ENCODE measurements around the gene ARFRP1. TPM values are rescaled to one million over a fixed set of nuclear protein-coding genes. Genes with fewer than 3 reads are reported as not detected.

The ARFRP1 gene
- total RNA-seq, 1 experiment from 2014 or later = 42.7 TPM

DNA sequence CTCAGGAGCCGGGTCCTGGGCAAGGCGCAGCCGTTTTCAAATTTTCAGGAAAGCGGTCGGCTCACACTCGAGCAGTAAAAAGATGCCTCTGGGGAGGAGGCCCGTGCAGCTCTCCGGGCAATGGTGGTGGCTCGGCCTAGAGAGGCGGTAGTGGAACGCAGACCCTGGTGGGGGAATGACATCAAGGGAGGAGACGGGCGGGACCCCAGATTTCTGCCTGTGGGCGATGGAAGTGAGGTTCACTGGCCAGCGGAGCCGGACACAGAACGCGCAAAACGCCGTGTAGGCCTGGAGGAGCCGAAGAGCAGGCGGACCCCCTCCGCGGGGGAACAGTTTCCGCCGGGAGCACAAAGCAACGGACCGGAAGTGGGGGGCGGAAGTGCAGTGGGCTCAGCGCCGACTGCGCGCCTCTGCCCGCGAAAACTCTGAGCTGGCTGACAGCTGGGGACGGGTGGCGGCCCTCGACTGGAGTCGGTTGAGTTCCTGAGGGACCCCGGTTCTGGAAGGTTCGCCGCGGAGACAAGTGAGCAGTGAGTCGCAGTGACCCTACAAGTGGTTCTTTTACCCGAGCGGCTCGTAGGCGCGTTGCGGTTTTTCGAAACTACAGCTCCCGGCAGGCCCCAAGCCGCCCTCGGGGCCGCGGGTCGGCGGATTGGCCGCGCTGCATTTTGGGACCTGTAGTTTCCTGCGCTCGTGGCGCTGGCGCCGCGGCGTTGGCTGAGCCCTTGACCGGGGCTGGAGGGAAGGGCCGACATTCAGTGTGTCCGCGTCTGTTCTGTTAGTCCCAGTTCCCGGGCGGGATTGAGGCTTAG, 49.6 kb downstream of the ARFRP1 start, which contains the start of gene RTEL1:
Gene RTEL1 (plus strand): TSS at position 376 of the 812 bp plus-strand sequence. CDS start 1,091 bp downstream, outside the sequence.
- H3K4me2 ChIP-seq (ENCODE audit: insufficient read depth, insufficient read length, low read length) = peak within 1 kb of the TSS; percentile 80
- no peaks in the 10 kb centered on the region for H4K20me1 ChIP-seq (ENCODE audit: control insufficient read depth, insufficient read depth, insufficient read length)
- peaks cover 11% of the 10 kb centered on the region for H3K23me2 ChIP-seq (ENCODE audit: insufficient read length, low read depth, low read length, poor library complexity, severe bottlenecking)
- H4K8ac ChIP-seq (replicated peaks; ENCODE audit: insufficient read length, low read depth, low read length) = no peak within 1 kb of the TSS
- H3K27me3 Mint-ChIP-seq (ENCODE audit: low read depth) = no peaks in the 10 kb centered on the region
- H3K18ac ChIP-seq (ENCODE audit: insufficient read length, low read depth, low read length) = no peak within 1 kb of the TSS
- no peaks in the 10 kb centered on the region for H3K79me1 ChIP-seq (ENCODE audit: insufficient read depth, low read depth, low read length, poor library complexity, severe bottlenecking)
- peak within 1 kb of the TSS; percentile 95 to 97 for H3K4me3 Mint-ChIP-seq
- peak; percentile 91 for DNase-seq
- H3K14ac ChIP-seq (ENCODE audit: insufficient read depth, low read length) = no peak within 1 kb of the TSS; the same call in 1 of the 2 replicates
- H3K27ac Mint-ChIP-seq = peak within 1 kb of the TSS; percentile 95 to 98 (median 96)
- no peaks in the 10 kb centered on the region for H3K9me3 ChIP-seq (ENCODE audit: control insufficient read depth, low read depth, low read length)
- H2AFZ ChIP-seq (ENCODE audit: low read length) = no peak within 1 kb of the TSS
- H2AK5ac ChIP-seq (ENCODE audit: insufficient read length, low read length) = no peak within 1 kb of the TSS
- no peak within 1 kb of the TSS for H2BK20ac ChIP-seq (ENCODE audit: low read depth, low read length, poor library complexity, severe bottlenecking)
- H3K9ac ChIP-seq (ENCODE audit: extremely low read depth, insufficient read length, low read length) = peak within 1 kb of the TSS; percentile 54
- no peak within 1 kb of the TSS for H3T11ph ChIP-seq (ENCODE audit: low read length)
- no peak within 1 kb of the TSS for H4K5ac ChIP-seq (ENCODE audit: insufficient read length, low read depth, low read length)
- peaks cover 19 to 28% of the 10 kb centered on the region in 2 experiments for H3K4me1 Mint-ChIP-seq
- no peak within 1 kb of the TSS for H3K23ac ChIP-seq (ENCODE audit: insufficient read length, low read depth, low read length)
- no peaks in the 10 kb centered on the region; the same call in 1 of the 2 replicates for H3K4me1 ChIP-seq (ENCODE audit: insufficient read depth, low read length)
- peaks cover 7 to 31% (median 28%) of the 10 kb centered on the region in 3 experiments; a peak in 6 of 7 replicates for H3K36me3 Mint-ChIP-seq (ENCODE audit: insufficient read depth in 1 of 3, low read depth in 3 of 3)
- H2BK120ac ChIP-seq (ENCODE audit: low read depth, low read length, poor library complexity, severe bottlenecking) = no peak within 1 kb of the TSS
- H2BK15ac ChIP-seq (ENCODE audit: low read depth, low read length) = no peak within 1 kb of the TSS
- H3K4ac ChIP-seq (ENCODE audit: low read depth, low read length) = no peak within 1 kb of the TSS
- H2BK12ac ChIP-seq (ENCODE audit: insufficient read length, low read depth, low read length) = peak within 1 kb of the TSS; percentile 30
- WGBS (ENCODE audit: extremely low coverage, insufficient read length, low lambda C conversion rate) = no CpG with 5 or more reads among the region's 73 CpGs
- no peaks in the 10 kb centered on the region for H3K79me2 ChIP-seq (ENCODE audit: insufficient read depth, low read length)
- no peak within 1 kb of the TSS for H4K91ac ChIP-seq (ENCODE audit: insufficient read length, low read depth, low read length)
- H3K27me3 ChIP-seq (ENCODE audit: insufficient read depth, low read length) = no peaks in the 10 kb centered on the region; the same call in 1 of the 2 replicates
- no peak within 1 kb of the TSS for H2BK5ac ChIP-seq (ENCODE audit: insufficient read length, low read length)
- no peak for TF ChIP-seq CTCF (conservative IDR thresholded peaks at IDR 0.05)
- H3K27ac ChIP-seq (ENCODE audit: insufficient read length, low read depth, low read length) = no peak within 1 kb of the TSS
- H3K9me3 Mint-ChIP-seq = no peaks in the 10 kb centered on the region
- no peak within 1 kb of the TSS for H3K56ac ChIP-seq (ENCODE audit: insufficient read length, low read depth, low read length)
